ENCODE data around the gene AHRR.
"Not testable (repeated sequence)": the region's sequence is repeated elsewhere in the genome, so short reads cannot be mapped to it uniquely, and the experiment has no call there.

Gene AHRR

GRCh38 chr5:395921-396530 lies 74.5 kb downstream of the AHRR start:
- ATAC-seq, result no peak
- DNase-seq, result no peak

DNA sequence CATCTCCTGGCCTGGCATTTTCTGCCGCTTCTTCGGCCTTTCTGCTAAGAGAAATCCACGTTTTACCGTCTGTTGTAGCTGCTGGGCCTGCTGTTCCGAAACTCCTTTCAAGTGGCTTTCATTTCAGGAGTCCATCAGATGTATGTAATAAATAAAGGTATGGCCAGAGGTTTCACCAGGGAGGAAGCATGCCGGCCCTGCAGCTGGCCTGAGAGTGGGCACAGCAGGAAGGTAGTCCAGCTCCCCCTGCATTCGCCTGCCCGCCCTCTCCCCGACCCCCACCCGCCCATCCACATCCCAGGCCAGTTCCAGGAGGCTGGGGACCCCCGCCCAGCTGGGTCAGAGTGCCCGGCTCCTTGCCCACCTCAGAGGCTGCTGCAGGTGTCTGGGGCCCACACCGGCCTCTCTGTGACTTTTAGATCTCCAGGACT lies 75.0 kb downstream of the AHRR start:
- no peak for DNase-seq
- ATAC-seq, result no peak

DNA sequence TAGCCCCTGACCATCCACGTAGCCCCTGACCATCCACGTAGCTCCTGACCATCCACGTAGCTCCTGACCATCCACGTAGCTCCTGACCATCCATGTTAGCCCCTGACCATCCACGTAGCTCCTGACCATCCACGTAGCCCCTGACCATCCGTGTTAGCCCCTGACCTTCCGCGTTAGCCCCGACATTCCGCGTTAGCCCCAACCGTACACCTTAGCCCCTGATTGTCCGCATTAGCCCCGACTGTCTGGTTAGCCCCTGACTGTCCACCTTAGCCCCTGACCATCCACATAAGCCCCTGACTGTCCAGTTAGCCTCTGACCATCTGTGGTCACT lies 76.6 kb downstream of the AHRR start:
- not testable (repeated sequence) for ATAC-seq, DNase-seq

DNA sequence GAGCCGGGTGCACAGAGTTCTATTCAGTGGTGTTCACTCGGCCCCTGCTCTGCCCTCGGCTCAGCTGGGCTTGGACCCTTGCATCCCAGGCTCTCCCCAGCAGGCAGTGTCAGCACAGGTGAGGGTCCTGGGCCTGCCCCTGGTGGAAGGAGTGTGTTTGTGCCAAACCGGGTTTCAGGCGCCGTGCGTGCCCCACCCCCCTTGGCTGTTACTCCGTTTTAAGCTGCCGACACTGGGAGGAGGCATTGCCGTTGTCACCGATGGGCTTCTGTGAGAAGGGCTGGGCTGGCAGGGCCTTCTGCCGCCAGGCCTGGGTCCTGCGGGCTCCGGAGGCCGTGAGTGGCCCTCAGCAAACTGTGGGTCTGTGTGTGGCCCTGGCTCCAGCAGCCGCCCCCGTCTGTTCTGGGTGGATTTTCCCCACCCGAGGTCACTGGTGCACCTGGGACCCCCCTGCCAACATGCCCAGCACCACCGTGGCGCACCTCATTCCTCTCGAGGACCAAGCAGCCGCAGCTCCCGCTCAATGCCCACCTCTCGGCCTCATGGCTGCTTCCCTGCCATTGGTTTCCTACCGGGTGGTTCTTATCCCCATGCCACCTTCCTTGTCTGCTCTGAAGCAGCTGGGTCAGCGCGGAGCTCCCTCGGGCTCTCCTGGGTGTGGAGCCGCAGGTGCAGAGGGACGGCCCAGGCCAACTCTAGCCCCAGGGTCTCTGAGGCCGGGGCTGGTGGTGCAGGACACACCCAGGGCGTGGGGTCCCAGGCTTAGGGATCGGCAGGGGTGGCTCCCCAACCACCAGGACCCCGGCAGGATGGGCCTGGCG lies 77.2 kb downstream of the AHRR start:
- ATAC-seq, result no peak
- no peak for DNase-seq

GRCh38 chr5:399296-400281 lies 78.1 kb downstream of the AHRR start:
- ATAC-seq, result peak; percentile 82
- peak; percentile 78 for DNase-seq

- no peak for DNase-seq
- no peak for ATAC-seq
Measured at GRCh38 chr5:400282-401145, 79.0 kb downstream of the AHRR start.

- no peak for DNase-seq
Measured at GRCh38 chr5:401146-402034, 79.9 kb downstream of the AHRR start.

GRCh38 chr5:402219-402614 lies 80.7 kb downstream of the AHRR start:
- DNase-seq, ATAC-seq: not testable (repeated sequence)

More at GRCh38 chr5:401146-402034, 79.9 kb downstream of the AHRR start:
- no peak for ATAC-seq

GRCh38 chr5:402615-403359 lies 81.3 kb downstream of the AHRR start:
- no peak for DNase-seq
- ATAC-seq, result peak; percentile 15

DNA sequence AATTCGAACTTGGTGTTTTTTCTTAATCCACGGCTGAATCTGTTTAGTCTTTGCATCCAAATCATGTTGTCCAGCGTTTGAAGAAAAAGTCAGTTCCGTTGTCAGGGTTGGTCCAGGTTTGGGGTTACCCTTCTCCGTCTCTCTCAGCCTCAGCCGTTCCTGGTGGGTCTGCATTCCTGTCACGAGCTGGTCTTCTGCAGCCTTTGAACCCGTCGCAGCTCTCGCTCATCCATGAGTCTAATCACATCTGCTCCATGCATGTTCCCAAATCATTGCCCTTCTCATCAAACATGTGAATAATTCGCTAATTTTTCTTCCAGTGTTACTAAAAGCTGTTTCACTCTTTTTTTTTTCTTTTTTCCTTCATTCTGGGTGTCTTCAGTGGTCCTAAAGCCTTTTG lies 82.5 kb downstream of the AHRR start:
- ATAC-seq, result no peak
- no peak for DNase-seq

GRCh38 chr5:404666-405241 lies 83.2 kb downstream of the AHRR start:
- DNase-seq (no peak), ATAC-seq (no peak)

GRCh38 chr5:405421-405820 lies 83.9 kb downstream of the AHRR start:
- DNase-seq (no peak), ATAC-seq (no peak)

DNA sequence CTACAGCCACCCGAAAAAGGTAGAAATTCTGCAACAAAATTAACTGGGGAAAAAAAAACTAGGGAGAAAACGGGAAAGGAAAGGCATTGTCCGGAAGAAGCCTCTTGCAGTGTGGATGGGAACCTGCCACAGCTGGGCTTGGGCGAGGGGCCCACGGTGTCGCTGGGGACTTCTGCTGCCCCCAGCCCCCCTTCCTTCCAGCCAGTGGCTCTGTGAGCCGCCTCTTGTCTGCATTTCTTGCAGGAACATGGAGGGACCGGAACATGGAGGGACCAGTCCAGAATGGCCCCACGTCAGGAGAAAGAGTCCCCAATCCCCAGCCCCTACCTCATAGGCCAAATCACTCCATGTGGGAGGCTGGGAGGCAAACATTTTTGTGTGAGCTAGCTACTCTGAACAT lies 84.5 kb downstream of the AHRR start:
- DNase-seq (no peak), ATAC-seq (no peak)

DNA sequence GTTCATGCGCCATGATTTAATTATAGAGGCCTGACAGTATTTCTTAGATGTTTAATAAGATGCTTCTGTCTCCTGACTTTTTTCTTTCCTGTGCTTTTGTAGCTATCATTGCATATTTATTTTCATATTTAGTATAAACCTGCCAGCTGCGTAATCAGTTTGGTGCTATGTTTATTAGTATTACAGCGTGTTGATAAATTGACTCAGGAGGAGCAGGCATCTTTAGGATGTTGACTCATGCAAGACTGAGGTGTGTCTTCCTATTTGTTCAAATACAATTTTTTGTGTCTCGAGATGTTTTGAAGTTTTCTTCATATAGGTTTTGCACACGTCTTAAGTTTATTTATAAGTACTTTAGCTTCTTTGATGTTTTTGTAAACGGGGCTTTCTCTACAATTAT lies 85.5 kb downstream of the AHRR start:
- ATAC-seq (no peak), DNase-seq (no peak)

DNA sequence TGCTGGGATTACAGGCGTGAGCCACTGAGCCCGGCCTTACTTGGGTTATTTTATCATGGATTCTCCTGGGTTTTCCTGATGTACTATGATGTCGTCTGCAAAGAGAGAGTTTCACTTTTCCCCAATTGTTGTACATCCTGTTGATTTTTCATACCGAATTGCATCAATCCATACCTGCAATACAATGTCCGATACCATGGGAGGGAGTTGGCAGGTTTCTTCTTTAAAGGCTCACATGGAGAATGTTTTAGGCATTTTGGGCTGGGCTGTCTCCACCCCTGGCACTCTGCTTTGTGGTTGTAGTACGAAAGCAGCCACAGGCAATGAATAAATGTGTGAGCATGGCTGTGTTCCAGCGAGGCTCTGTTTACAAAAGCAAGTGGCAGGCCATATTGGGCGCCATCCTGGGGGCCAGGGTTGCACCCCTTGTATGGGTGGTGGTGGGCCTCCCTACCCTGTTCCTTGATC lies 86.3 kb downstream of the AHRR start:
- DNase-seq (no peak), ATAC-seq (no peak)

GRCh38 chr5:410911-411517 lies 89.5 kb downstream of the AHRR start:
- ATAC-seq, result no peak

GRCh38 chr5:411728-412127 lies 90.2 kb downstream of the AHRR start:
- ATAC-seq, result peak; percentile 90
- peak; percentile 66 for DNase-seq

More at GRCh38 chr5:410911-411517, 89.5 kb downstream of the AHRR start:
- DNase-seq, result no peak

- not testable (repeated sequence) for ATAC-seq, DNase-seq
Measured at GRCh38 chr5:414991-415927, 93.7 kb downstream of the AHRR start.

All from stimulated activated naive CD8-positive, alpha-beta T cell treated with anti-CD3 and anti-CD28 coated beads, Interleukin-15, Interleukin-2, amounts not matched to agents 100 U/mL and 50 U/mL, for 24 hours (primary cell).